GM23338 (cell line): ENCODE data around the gene SFSWAP. TPM values are rescaled to one million over a fixed set of nuclear protein-coding genes. Genes with fewer than 3 reads are reported as not detected.

Experiments used
- ATAC-seq: fragments of 200-7000 bp; cut with Tn5 transposase; 3 replicates; pipeline ENCODE4 v1.9.1; 2020
- DNase-seq: peaks from one replicate; pipeline ENCODE4 v3.0.0-alpha.2; 2015; ENCODE audit warnings: low spot score
- H2AFZ ChIP-seq: fragments of 200-600 bp; sonication (generic); 2 replicates; pipeline ENCODE4 v1.8.0; 2016; ENCODE audit warnings: antibody characterized with exemption, mild to moderate bottlenecking, moderate library complexity
- H3F3A ChIP-seq: fragments of 200-600 bp; sonication (generic); replicated peaks from 2 replicates; pipeline ENCODE4 v1.8.0; 2017; ENCODE audit warnings: antibody characterized with exemption, mixed run types, low read depth
- H3K27ac ChIP-seq: fragments of 200-600 bp; sonication (generic); 2 replicates; pipeline ENCODE4 v1.6.1; 2016; ENCODE audit warnings: low read depth
- H3K27me3 ChIP-seq: fragments of 200-600 bp; sonication (generic); 2 replicates; pipeline ENCODE4 v1.8.0; 2016; ENCODE audit warnings: mild to moderate bottlenecking, mixed run types, moderate library complexity; ENCODE audit not compliant: insufficient read depth
- H3K36me3 ChIP-seq: fragments of 200-600 bp; sonication (generic); 2 replicates; pipeline ENCODE4 v1.8.0; 2016; ENCODE audit warnings: mild to moderate bottlenecking; ENCODE audit not compliant: insufficient read depth
- H3K4me1 ChIP-seq: fragments of 200-600 bp; sonication (generic); 2 replicates; pipeline ENCODE4 v1.8.0; 2016; ENCODE audit warnings: mild to moderate bottlenecking, moderate library complexity; ENCODE audit not compliant: insufficient read depth
- H3K4me2 ChIP-seq: fragments of 200-600 bp; sonication (generic); 2 replicates; pipeline ENCODE4 v1.7.1; 2017; ENCODE audit warnings: mixed run types
- H3K4me3 ChIP-seq: fragments of 200-600 bp; sonication (generic); 2 replicates; pipeline ENCODE4 v1.6.1; 2016; ENCODE audit warnings: mixed run types
- H3K79me2 ChIP-seq: fragments of 200-600 bp; sonication (generic); replicated peaks from 2 replicates; pipeline ENCODE4 v1.8.0; 2017; ENCODE audit warnings: mild to moderate bottlenecking; ENCODE audit not compliant: insufficient read depth
- H3K9me2 ChIP-seq: fragments of 200-600 bp; sonication (generic); 2 replicates; pipeline ENCODE4 v1.8.0; 2017; ENCODE audit not compliant: insufficient read depth
- H4K20me1 ChIP-seq: fragments of 200-600 bp; sonication (generic); replicated peaks from 2 replicates; pipeline ENCODE4 v1.8.0; 2017; ENCODE audit warnings: mild to moderate bottlenecking; ENCODE audit not compliant: insufficient read depth
- H3K27ac Mint-ChIP-seq: 2 replicates; pipeline ENCODE4 v1.8.0; 2020; ENCODE audit warnings: inconsistent platforms, mild to moderate bottlenecking, moderate library complexity, mixed read lengths
- H3K27me3 Mint-ChIP-seq: 3 replicates; pipeline ENCODE4 v1.8.0; 2022; ENCODE audit warnings: low read depth, mild to moderate bottlenecking, moderate library complexity, mixed read lengths, inconsistent platforms; ENCODE audit not compliant: insufficient read depth, poor library complexity
- H3K36me3 Mint-ChIP-seq: 3 replicates; pipeline ENCODE4 v1.8.0; 2021; ENCODE audit warnings: low read depth, mild to moderate bottlenecking, inconsistent platforms, moderate library complexity, mixed read lengths
- H3K4me1 Mint-ChIP-seq: 3 replicates; pipeline ENCODE4 v1.8.0; 2020; ENCODE audit warnings: mild to moderate bottlenecking, inconsistent platforms, mixed read lengths
- H3K4me3 Mint-ChIP-seq: 3 replicates; pipeline ENCODE4 v1.8.0; 2021; ENCODE audit warnings: moderate library complexity, mild to moderate bottlenecking, inconsistent platforms, mixed read lengths
- H3K9me3 Mint-ChIP-seq: 3 replicates; pipeline ENCODE4 v1.8.0; 2020; ENCODE audit warnings: moderate library complexity, mild to moderate bottlenecking, inconsistent platforms, mixed read lengths
- EZH2 ChIP-seq: fragments of 200-600 bp; sonication (generic); IDR thresholded peaks from one replicate; pipeline ENCODE4 v1.8.0; 2017; ENCODE audit warnings: antibody characterized with exemption, mild to moderate bottlenecking, low read depth; ENCODE audit not compliant: unreplicated experiment
- JUNB ChIP-seq: IDR thresholded peaks from one replicate; pipeline ENCODE4 v1.6.1; 2016; ENCODE audit warnings: antibody characterized with exemption; ENCODE audit not compliant: unreplicated experiment
- NANOG ChIP-seq: IDR thresholded peaks from 2 replicates; pipeline ENCODE4 v1.6.1; 2016; ENCODE audit warnings: antibody characterized with exemption, borderline replicate concordance
- POLR2AphosphoS5 ChIP-seq: IDR thresholded peaks from 2 replicates; pipeline ENCODE4 v1.6.1; 2016; ENCODE audit warnings: antibody characterized with exemption, low read depth
- ZNF114 ChIP-seq: fragments of 250-450 bp; sonication (Bioruptor Pico); IDR thresholded peaks from 2 replicates; pipeline ENCODE4 v1.5.0; 2020; ENCODE audit warnings: mild to moderate bottlenecking, moderate library complexity
- ZNF331 ChIP-seq: fragments of 250-450 bp; sonication (Bioruptor Pico); IDR thresholded peaks from 2 replicates; pipeline ENCODE4 v1.5.0; 2020; ENCODE audit warnings: low read depth, mild to moderate bottlenecking, moderate library complexity
- polyA plus RNA-seq: library from polyadenylated mRNA; unstranded; fragments of >200 nt; fragmentation: Nextera tagmentation; extraction: Ambion mirVana; gene quantifications from 2 replicates; pipeline ENCODE4 v1.2.1, GENCODE V29; 2016
- total RNA-seq: library from RNA; depleted of rRNA; stranded (reverse); fragments of >200 nt; shearing (Covaris generic); gene quantifications from 2 replicates; pipeline ENCODE4 v1.2.3, GENCODE V29; 2014
- TF ChIP-seq, protein P1 (sequence below), 2 experiments: fragments of 200-600 bp in 1 of 2; sonication (generic) in 1 of 2; conservative IDR thresholded peaks; 2 replicates each; pipeline versions ENCODE4 v1.5.1 to v1.6.1; 2016 to 2017; ENCODE audit warnings: antibody characterized with exemption in 2 of 2, low read depth in 2 of 2, mild to moderate bottlenecking in 2 of 2, moderate library complexity in 1 of 2
- TF ChIP-seq, protein P2 (sequence below): IDR thresholded peaks from one replicate; pipeline ENCODE4 v1.6.1; 2018; ENCODE audit warnings: antibody characterized with exemption; ENCODE audit not compliant: unreplicated experiment
- TF ChIP-seq, protein P3 (sequence below): fragments of 250-450 bp; sonication (Bioruptor Pico); IDR thresholded peaks from 2 replicates; pipeline ENCODE4 v1.5.0; 2020; ENCODE audit warnings: mild to moderate bottlenecking, moderate library complexity
- TF ChIP-seq, protein P4 (sequence below): IDR thresholded peaks from 2 replicates; pipeline ENCODE4 v1.6.1; 2016; ENCODE audit warnings: antibody characterized with exemption

Gene SFSWAP
- total and polyA plus RNA-seq, 2 experiments from 2014 or later: 41.0 to 49.8 TPM

DNA sequence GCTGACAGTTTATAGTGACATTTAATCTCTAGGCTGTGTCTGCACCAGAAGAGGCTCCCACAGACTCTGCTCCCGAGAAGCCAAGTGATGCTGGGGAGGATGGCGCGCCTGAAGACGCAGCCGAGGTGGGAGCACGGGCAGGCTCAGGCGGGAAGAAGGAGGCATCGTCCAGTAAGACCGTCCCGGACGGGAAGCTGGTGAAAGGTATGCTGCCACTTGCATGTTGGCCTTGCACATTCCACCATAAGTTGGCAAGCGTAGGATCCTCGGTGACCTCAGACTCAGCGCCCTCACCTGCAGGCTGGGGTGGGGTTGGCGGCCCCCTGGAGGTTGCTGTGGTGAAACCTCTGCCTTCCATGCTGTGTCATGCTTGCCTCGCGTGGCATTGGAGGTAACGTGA, 45.6 kb downstream of the SFSWAP start:
- no peak overlapping the region for H3K27ac ChIP-seq
- H3K4me2 ChIP-seq: no peak overlapping the region
- ATAC-seq (no peak), DNase-seq (no peak)
- H3K79me2 ChIP-seq: 0 out of 2 replicates have a peak, but pooled peaks cover 10% of the 10 kb centered on the region
- H3K4me3 ChIP-seq: no peak overlapping the region
- H3K36me3 ChIP-seq: peaks cover 51% of the 10 kb centered on the region
- TF ChIP-seq JUNB (no peak), NANOG (no peak), EZH2 (no peak), POLR2AphosphoS5 (no peak), ZNF331 (CRISPR knock-in tag) (no peak)
- TF ChIP-seq, protein P1, sequence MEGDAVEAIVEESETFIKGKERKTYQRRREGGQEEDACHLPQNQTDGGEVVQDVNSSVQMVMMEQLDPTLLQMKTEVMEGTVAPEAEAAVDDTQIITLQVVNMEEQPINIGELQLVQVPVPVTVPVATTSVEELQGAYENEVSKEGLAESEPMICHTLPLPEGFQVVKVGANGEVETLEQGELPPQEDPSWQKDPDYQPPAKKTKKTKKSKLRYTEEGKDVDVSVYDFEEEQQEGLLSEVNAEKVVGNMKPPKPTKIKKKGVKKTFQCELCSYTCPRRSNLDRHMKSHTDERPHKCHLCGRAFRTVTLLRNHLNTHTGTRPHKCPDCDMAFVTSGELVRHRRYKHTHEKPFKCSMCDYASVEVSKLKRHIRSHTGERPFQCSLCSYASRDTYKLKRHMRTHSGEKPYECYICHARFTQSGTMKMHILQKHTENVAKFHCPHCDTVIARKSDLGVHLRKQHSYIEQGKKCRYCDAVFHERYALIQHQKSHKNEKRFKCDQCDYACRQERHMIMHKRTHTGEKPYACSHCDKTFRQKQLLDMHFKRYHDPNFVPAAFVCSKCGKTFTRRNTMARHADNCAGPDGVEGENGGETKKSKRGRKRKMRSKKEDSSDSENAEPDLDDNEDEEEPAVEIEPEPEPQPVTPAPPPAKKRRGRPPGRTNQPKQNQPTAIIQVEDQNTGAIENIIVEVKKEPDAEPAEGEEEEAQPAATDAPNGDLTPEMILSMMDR (conservative IDR thresholded peaks at IDR 0.05; ENCODE audit: low read depth in 2 of 2): no peak
- TF ChIP-seq, protein P2, sequence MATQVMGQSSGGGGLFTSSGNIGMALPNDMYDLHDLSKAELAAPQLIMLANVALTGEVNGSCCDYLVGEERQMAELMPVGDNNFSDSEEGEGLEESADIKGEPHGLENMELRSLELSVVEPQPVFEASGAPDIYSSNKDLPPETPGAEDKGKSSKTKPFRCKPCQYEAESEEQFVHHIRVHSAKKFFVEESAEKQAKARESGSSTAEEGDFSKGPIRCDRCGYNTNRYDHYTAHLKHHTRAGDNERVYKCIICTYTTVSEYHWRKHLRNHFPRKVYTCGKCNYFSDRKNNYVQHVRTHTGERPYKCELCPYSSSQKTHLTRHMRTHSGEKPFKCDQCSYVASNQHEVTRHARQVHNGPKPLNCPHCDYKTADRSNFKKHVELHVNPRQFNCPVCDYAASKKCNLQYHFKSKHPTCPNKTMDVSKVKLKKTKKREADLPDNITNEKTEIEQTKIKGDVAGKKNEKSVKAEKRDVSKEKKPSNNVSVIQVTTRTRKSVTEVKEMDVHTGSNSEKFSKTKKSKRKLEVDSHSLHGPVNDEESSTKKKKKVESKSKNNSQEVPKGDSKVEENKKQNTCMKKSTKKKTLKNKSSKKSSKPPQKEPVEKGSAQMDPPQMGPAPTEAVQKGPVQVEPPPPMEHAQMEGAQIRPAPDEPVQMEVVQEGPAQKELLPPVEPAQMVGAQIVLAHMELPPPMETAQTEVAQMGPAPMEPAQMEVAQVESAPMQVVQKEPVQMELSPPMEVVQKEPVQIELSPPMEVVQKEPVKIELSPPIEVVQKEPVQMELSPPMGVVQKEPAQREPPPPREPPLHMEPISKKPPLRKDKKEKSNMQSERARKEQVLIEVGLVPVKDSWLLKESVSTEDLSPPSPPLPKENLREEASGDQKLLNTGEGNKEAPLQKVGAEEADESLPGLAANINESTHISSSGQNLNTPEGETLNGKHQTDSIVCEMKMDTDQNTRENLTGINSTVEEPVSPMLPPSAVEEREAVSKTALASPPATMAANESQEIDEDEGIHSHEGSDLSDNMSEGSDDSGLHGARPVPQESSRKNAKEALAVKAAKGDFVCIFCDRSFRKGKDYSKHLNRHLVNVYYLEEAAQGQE: no peak
- H3F3A ChIP-seq: peaks cover 11% of the 10 kb centered on the region; the same call in 1 of the 2 replicates
- H3K9me2 ChIP-seq: no peaks in the 10 kb centered on the region
- H4K20me1 ChIP-seq: peaks cover 6% of the 10 kb centered on the region
- H3K36me3 Mint-ChIP-seq: peaks cover 81% of the 10 kb centered on the region
- H3K4me1 Mint-ChIP-seq: peaks cover 27% of the 10 kb centered on the region
- H3K9me3 Mint-ChIP-seq: no peaks in the 10 kb centered on the region
- H3K4me3 Mint-ChIP-seq: no peak overlapping the region
- peaks cover 9% of the 10 kb centered on the region for H3K4me1 ChIP-seq
- H3K27me3 ChIP-seq: no peaks in the 10 kb centered on the region
- H3K27me3 Mint-ChIP-seq: peaks cover 7% of the 10 kb centered on the region
- H3K27ac Mint-ChIP-seq: no peak overlapping the region
- no peak overlapping the region for H2AFZ ChIP-seq

DNA sequence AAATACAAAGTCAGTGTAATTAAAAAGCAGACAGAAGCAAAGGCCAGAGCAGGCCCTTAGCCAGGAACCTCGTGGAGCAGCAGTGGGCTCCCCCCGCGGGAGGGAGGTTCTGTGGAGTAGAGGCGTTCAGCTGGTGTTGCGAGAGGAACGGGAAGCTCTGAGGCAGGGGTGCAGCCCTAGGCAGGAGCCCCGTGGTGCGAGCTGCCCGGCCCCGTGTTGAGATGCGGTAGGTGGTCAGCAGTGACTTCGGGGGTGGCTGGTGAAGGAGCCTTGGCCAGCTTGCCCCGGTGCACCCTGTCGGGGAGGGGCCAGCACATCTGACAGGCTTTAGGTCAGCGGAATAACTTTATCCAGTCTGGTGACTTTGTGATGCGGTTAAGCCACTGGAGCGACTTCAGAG, 46.2 kb downstream of the SFSWAP start:
- Mint-ChIP-seq H3K27me3 (peaks cover 7% of the 10 kb centered on the region), H3K9me3 (no peaks in the 10 kb centered on the region), H3K36me3 (peaks cover 85% of the 10 kb centered on the region), H3K4me3 (no peak overlapping the region), H3K4me1 (peaks cover 21% of the 10 kb centered on the region), H3K27ac (peak overlapping the region; percentile 18; the same call in 1 of the 2 replicates)
- H3K4me1 ChIP-seq: peaks cover 4% of the 10 kb centered on the region; the same call in 1 of the 2 replicates
- H3K4me3 ChIP-seq: no peak overlapping the region
- peaks cover 11% of the 10 kb centered on the region; the same call in 1 of the 2 replicates for H3F3A ChIP-seq
- no peaks in the 10 kb centered on the region for H3K27me3 ChIP-seq
- H3K9me2 ChIP-seq: no peaks in the 10 kb centered on the region
- no peak for ATAC-seq
- no peak overlapping the region for H2AFZ ChIP-seq
- peaks cover 52% of the 10 kb centered on the region for H3K36me3 ChIP-seq
- H3K79me2 ChIP-seq: 0 out of 2 replicates have a peak, but pooled peaks cover 5% of the 10 kb centered on the region
- no peak overlapping the region for H3K27ac ChIP-seq
- H4K20me1 ChIP-seq: peaks cover 6% of the 10 kb centered on the region
- no peak for DNase-seq
- H3K4me2 ChIP-seq: no peak overlapping the region
- no peak for TF ChIP-seq ZNF114
- TF ChIP-seq, protein P3, sequence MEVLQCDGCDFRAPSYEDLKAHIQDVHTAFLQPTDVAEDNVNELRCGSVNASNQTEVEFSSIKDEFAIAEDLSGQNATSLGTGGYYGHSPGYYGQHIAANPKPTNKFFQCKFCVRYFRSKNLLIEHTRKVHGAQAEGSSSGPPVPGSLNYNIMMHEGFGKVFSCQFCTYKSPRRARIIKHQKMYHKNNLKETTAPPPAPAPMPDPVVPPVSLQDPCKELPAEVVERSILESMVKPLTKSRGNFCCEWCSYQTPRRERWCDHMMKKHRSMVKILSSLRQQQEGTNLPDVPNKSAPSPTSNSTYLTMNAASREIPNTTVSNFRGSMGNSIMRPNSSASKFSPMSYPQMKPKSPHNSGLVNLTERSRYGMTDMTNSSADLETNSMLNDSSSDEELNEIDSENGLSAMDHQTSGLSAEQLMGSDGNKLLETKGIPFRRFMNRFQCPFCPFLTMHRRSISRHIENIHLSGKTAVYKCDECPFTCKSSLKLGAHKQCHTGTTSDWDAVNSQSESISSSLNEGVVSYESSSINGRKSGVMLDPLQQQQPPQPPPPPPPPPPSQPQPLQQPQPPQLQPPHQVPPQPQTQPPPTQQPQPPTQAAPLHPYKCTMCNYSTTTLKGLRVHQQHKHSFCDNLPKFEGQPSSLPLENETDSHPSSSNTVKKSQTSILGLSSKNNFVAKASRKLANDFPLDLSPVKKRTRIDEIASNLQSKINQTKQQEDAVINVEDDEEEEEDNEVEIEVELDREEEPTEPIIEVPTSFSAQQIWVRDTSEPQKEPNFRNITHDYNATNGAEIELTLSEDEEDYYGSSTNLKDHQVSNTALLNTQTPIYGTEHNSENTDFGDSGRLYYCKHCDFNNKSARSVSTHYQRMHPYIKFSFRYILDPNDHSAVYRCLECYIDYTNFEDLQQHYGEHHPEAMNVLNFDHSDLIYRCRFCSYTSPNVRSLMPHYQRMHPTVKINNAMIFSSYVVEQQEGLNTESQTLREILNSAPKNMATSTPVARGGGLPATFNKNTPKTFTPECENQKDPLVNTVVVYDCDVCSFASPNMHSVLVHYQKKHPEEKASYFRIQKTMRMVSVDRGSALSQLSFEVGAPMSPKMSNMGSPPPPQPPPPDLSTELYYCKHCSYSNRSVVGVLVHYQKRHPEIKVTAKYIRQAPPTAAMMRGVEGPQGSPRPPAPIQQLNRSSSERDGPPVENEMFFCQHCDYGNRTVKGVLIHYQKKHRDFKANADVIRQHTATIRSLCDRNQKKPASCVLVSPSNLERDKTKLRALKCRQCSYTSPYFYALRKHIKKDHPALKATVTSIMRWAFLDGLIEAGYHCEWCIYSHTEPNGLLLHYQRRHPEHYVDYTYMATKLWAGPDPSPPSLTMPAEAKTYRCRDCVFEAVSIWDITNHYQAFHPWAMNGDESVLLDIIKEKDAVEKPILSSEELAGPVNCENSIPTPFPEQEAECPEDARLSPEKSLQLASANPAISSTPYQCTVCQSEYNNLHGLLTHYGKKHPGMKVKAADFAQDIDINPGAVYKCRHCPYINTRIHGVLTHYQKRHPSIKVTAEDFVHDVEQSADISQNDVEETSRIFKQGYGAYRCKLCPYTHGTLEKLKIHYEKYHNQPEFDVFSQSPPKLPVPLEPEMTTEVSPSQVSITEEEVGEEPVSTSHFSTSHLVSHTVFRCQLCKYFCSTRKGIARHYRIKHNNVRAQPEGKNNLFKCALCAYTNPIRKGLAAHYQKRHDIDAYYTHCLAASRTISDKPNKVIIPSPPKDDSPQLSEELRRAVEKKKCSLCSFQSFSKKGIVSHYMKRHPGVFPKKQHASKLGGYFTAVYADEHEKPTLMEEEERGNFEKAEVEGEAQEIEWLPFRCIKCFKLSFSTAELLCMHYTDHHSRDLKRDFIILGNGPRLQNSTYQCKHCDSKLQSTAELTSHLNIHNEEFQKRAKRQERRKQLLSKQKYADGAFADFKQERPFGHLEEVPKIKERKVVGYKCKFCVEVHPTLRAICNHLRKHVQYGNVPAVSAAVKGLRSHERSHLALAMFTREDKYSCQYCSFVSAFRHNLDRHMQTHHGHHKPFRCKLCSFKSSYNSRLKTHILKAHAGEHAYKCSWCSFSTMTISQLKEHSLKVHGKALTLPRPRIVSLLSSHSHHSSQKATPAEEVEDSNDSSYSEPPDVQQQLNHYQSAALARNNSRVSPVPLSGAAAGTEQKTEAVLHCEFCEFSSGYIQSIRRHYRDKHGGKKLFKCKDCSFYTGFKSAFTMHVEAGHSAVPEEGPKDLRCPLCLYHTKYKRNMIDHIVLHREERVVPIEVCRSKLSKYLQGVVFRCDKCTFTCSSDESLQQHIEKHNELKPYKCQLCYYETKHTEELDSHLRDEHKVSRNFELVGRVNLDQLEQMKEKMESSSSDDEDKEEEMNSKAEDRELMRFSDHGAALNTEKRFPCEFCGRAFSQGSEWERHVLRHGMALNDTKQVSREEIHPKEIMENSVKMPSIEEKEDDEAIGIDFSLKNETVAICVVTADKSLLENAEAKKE: no peak
- TF ChIP-seq EZH2: no peak
- TF ChIP-seq, protein P4, sequence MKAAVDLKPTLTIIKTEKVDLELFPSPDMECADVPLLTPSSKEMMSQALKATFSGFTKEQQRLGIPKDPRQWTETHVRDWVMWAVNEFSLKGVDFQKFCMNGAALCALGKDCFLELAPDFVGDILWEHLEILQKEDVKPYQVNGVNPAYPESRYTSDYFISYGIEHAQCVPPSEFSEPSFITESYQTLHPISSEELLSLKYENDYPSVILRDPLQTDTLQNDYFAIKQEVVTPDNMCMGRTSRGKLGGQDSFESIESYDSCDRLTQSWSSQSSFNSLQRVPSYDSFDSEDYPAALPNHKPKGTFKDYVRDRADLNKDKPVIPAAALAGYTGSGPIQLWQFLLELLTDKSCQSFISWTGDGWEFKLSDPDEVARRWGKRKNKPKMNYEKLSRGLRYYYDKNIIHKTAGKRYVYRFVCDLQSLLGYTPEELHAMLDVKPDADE: no peak
